WTC11 (cell line): ENCODE measurements around the gene ATP1A4.

ENCODE experiments used
- ATF3 ChIP-seq: sonication (generic); formaldehyde crosslinking; conservative IDR thresholded peaks from 2 replicates; pipeline ENCODE4 v1.8.1; 2022; ENCODE audit warnings: mild to moderate bottlenecking, missing genetic modification reagents
- GABPB1 ChIP-seq: sonication (generic); formaldehyde crosslinking; IDR thresholded peaks from 2 replicates; pipeline ENCODE4 v1.8.1; 2023; ENCODE audit warnings: mild to moderate bottlenecking, missing genetic modification reagents
- JUN ChIP-seq: sonication (generic); formaldehyde crosslinking; IDR thresholded peaks from 2 replicates; pipeline ENCODE4 v1.8.0; 2023; ENCODE audit warnings: mild to moderate bottlenecking, missing genetic modification reagents
- NFYB ChIP-seq: sonication (generic); formaldehyde crosslinking; conservative IDR thresholded peaks from 2 replicates; pipeline ENCODE4 v1.8.0; 2022; ENCODE audit warnings: low read depth, missing genetic modification reagents
- NR3C1 ChIP-seq: sonication (generic); formaldehyde crosslinking; conservative IDR thresholded peaks from 2 replicates; pipeline ENCODE4 v1.8.1; 2023; ENCODE audit warnings: low read depth, mild to moderate bottlenecking, missing genetic modification reagents
- STAT6 ChIP-seq: sonication (generic); formaldehyde crosslinking; conservative IDR thresholded peaks from 2 replicates; pipeline ENCODE4 v1.8.1; 2023; ENCODE audit warnings: mild to moderate bottlenecking, low read depth, missing genetic modification reagents, moderate library complexity
- USF1 ChIP-seq: sonication (generic); formaldehyde crosslinking; IDR thresholded peaks from 2 replicates; pipeline ENCODE4 v1.8.0; 2022; ENCODE audit warnings: mild to moderate bottlenecking, missing genetic modification reagents
- ZBTB21 ChIP-seq: sonication (generic); formaldehyde crosslinking; IDR thresholded peaks from 2 replicates; pipeline ENCODE4 v1.8.1; 2023; ENCODE audit warnings: mild to moderate bottlenecking, missing genetic modification reagents, borderline replicate concordance
- TF ChIP-seq, protein P1 (sequence below): sonication (generic); formaldehyde crosslinking; IDR thresholded peaks from 2 replicates; pipeline ENCODE4 v1.8.0; 2022; ENCODE audit warnings: mild to moderate bottlenecking, missing genetic modification reagents
- TF ChIP-seq, protein P2 (sequence below): fragments of 200-600 bp; IDR thresholded peaks from 2 replicates; pipeline ENCODE4 v1.8.0; 2022; ENCODE audit warnings: antibody characterized with exemption
- TF ChIP-seq, protein P3 (sequence below): sonication (generic); formaldehyde crosslinking; IDR thresholded peaks from 2 replicates; pipeline ENCODE4 v1.8.1; 2023; ENCODE audit warnings: mild to moderate bottlenecking, missing genetic modification reagents, moderate library complexity

DNA sequence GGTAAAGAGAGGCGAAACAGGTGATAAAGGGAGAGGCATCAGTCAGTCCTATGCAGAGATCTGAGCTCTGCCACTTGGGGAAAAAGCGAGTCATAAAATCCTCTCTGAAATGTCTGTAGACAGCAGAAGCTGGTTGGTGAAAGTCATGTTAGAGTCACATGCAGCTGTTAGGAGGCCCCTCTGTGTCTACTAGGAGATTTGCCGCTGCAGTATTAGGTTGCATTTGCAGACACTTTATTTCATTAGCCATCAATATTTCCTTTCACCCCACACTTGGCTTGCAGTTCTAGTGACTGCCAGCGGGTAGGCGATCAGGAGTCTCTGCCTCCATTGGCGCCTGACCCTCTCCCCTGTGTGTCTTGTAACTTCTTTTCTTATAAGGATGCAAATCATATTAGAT lies 16.2 kb downstream of the ATP1A4 start:
- TF ChIP-seq, protein P1, sequence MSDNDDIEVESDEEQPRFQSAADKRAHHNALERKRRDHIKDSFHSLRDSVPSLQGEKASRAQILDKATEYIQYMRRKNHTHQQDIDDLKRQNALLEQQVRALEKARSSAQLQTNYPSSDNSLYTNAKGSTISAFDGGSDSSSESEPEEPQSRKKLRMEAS (CRISPR knock-in tag), result no peak
- TF ChIP-seq NR3C1 (no peak), ZBTB21 (CRISPR knock-in tag) (no peak), JUN (CRISPR knock-in tag) (no peak), ATF3 (CRISPR knock-in tag) (no peak), USF1 (CRISPR knock-in tag) (no peak), NFYB (CRISPR knock-in tag) (no peak), GABPB1 (CRISPR knock-in tag) (no peak), STAT6 (CRISPR knock-in tag) (no peak)
- TF ChIP-seq, protein P2, sequence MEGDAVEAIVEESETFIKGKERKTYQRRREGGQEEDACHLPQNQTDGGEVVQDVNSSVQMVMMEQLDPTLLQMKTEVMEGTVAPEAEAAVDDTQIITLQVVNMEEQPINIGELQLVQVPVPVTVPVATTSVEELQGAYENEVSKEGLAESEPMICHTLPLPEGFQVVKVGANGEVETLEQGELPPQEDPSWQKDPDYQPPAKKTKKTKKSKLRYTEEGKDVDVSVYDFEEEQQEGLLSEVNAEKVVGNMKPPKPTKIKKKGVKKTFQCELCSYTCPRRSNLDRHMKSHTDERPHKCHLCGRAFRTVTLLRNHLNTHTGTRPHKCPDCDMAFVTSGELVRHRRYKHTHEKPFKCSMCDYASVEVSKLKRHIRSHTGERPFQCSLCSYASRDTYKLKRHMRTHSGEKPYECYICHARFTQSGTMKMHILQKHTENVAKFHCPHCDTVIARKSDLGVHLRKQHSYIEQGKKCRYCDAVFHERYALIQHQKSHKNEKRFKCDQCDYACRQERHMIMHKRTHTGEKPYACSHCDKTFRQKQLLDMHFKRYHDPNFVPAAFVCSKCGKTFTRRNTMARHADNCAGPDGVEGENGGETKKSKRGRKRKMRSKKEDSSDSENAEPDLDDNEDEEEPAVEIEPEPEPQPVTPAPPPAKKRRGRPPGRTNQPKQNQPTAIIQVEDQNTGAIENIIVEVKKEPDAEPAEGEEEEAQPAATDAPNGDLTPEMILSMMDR, result no peak
- TF ChIP-seq, protein P3, sequence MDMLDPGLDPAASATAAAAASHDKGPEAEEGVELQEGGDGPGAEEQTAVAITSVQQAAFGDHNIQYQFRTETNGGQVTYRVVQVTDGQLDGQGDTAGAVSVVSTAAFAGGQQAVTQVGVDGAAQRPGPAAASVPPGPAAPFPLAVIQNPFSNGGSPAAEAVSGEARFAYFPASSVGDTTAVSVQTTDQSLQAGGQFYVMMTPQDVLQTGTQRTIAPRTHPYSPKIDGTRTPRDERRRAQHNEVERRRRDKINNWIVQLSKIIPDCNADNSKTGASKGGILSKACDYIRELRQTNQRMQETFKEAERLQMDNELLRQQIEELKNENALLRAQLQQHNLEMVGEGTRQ (CRISPR knock-in tag), result no peak
